ENCODE results near the gene ABHD12. TPM values are rescaled to one million over a fixed set of nuclear protein-coding genes. Genes with fewer than 3 reads are reported as not detected.
"Not testable (repeated sequence)": the region's sequence is repeated elsewhere in the genome, so short reads cannot be mapped to it uniquely, and the experiment has no call there.

ABHD12 gene
- total RNA-seq, 1 experiment from 2014 or later: 33.2 TPM

- peaks cover 5% of the 10 kb centered on the region; the same call in 1 of the 2 replicates for H3K36me3 ChIP-seq
- H3K4me1 ChIP-seq: no peaks in the 10 kb centered on the region
- no peak overlapping the region for H3K4me3 ChIP-seq
- no peaks in the 10 kb centered on the region for H3K27me3 ChIP-seq
- H3K27ac ChIP-seq: no peak overlapping the region
- no peak for DNase-seq
- no peaks in the 10 kb centered on the region for H3K9me3 ChIP-seq (replicated peaks)
Measured at GRCh38 chr20:25353747-25354705, 36.6 kb downstream of the ABHD12 start.

- no peaks in the 10 kb centered on the region for H3K4me1 ChIP-seq
- no peak for DNase-seq
Measured at GRCh38 chr20:25353353-25353746, 37.3 kb downstream of the ABHD12 start.

GRCh38 chr20:25352746-25353145 lies 37.9 kb downstream of the ABHD12 start:
- no peak overlapping the region for H3K4me3 ChIP-seq
- H3K9me3 ChIP-seq (replicated peaks): no peaks in the 10 kb centered on the region
- DNase-seq: no peak
- H3K36me3 ChIP-seq: peaks cover 5% of the 10 kb centered on the region; the same call in 1 of the 2 replicates
- no peak overlapping the region for H3K27ac ChIP-seq
- H3K27me3 ChIP-seq: no peaks in the 10 kb centered on the region
- no peaks in the 10 kb centered on the region for H3K4me1 ChIP-seq

More at GRCh38 chr20:25353353-25353746, 37.3 kb downstream of the ABHD12 start:
- H3K27ac ChIP-seq: no peak overlapping the region
- H3K27me3 ChIP-seq: no peaks in the 10 kb centered on the region
- no peak overlapping the region for H3K4me3 ChIP-seq
- no peaks in the 10 kb centered on the region for H3K9me3 ChIP-seq (replicated peaks)
- H3K36me3 ChIP-seq: peaks cover 5% of the 10 kb centered on the region; the same call in 1 of the 2 replicates

- no peaks in the 10 kb centered on the region for H3K27me3 ChIP-seq
- no peaks in the 10 kb centered on the region for H3K4me1 ChIP-seq
- 0 out of 2 replicates have a peak, but pooled peaks cover 5% of the 10 kb centered on the region for H3K36me3 ChIP-seq
- no peak overlapping the region for H3K27ac ChIP-seq
- H3K9me3 ChIP-seq (replicated peaks): no peaks in the 10 kb centered on the region
- H3K4me3 ChIP-seq: no peak overlapping the region
- no peak for DNase-seq
Measured at GRCh38 chr20:25351024-25351360, 39.6 kb downstream of the ABHD12 start.

- H3K9me3 ChIP-seq (replicated peaks): no peaks in the 10 kb centered on the region
- peaks cover 2% of the 10 kb centered on the region; the same call in 1 of the 2 replicates for H3K36me3 ChIP-seq
- no peaks in the 10 kb centered on the region for H3K27me3 ChIP-seq
- H3K27ac ChIP-seq: no peak overlapping the region
- H3K4me1 ChIP-seq: no peaks in the 10 kb centered on the region
- no peak overlapping the region for H3K4me3 ChIP-seq
- no peak for DNase-seq
Measured at GRCh38 chr20:25346349-25346748, 44.3 kb downstream of the ABHD12 start.

- H3K4me1 ChIP-seq: no peaks in the 10 kb centered on the region
- H3K4me3 ChIP-seq: no peak overlapping the region
- H3K27ac ChIP-seq: no peak overlapping the region
- no peak for DNase-seq
- no peaks in the 10 kb centered on the region for H3K27me3 ChIP-seq
- peaks cover 2% of the 10 kb centered on the region; the same call in 1 of the 2 replicates for H3K36me3 ChIP-seq
- H3K9me3 ChIP-seq (replicated peaks): no peaks in the 10 kb centered on the region
Measured at GRCh38 chr20:25345721-25346120, 44.9 kb downstream of the ABHD12 start.

- peaks cover 2% of the 10 kb centered on the region; the same call in 1 of the 2 replicates for H3K36me3 ChIP-seq
- no peak for DNase-seq
- H3K9me3 ChIP-seq (replicated peaks): no peaks in the 10 kb centered on the region
- H3K27ac ChIP-seq: no peak overlapping the region
- no peak overlapping the region for H3K4me3 ChIP-seq
- H3K27me3 ChIP-seq: no peaks in the 10 kb centered on the region
- H3K4me1 ChIP-seq: no peaks in the 10 kb centered on the region
Measured at GRCh38 chr20:25344634-25345033, 46.0 kb downstream of the ABHD12 start.

GRCh38 chr20:25341716-25342680 lies 48.6 kb downstream of the ABHD12 start:
- H3K27ac ChIP-seq: no peak overlapping the region
- no peak for DNase-seq
- peaks cover 5% of the 10 kb centered on the region for H3K36me3 ChIP-seq
- H3K4me1 ChIP-seq: no peaks in the 10 kb centered on the region
- H3K9me3 ChIP-seq (replicated peaks): no peaks in the 10 kb centered on the region
- H3K27me3 ChIP-seq: no peaks in the 10 kb centered on the region
- H3K4me3 ChIP-seq: no peak overlapping the region

- Histone ChIP-seq H3K9me3 (replicated peaks) (no peaks in the 10 kb centered on the region), H3K4me1 (no peaks in the 10 kb centered on the region), H3K27ac (no peak overlapping the region), H3K36me3 (peaks cover 5% of the 10 kb centered on the region), H3K4me3 (no peak overlapping the region), H3K27me3 (no peaks in the 10 kb centered on the region)
- DNase-seq: no peak
Measured at GRCh38 chr20:25340380-25340779, 50.3 kb downstream of the ABHD12 start.

- H3K36me3 ChIP-seq: peaks cover 5% of the 10 kb centered on the region
- no peak overlapping the region for H3K27ac ChIP-seq
- no peak for DNase-seq
- no peak overlapping the region for H3K4me3 ChIP-seq
- H3K27me3 ChIP-seq: no peaks in the 10 kb centered on the region
- H3K9me3 ChIP-seq (replicated peaks): 0 out of 2 replicates have a peak, but pooled peaks cover 3% of the 10 kb centered on the region
- no peaks in the 10 kb centered on the region for H3K4me1 ChIP-seq
Measured at GRCh38 chr20:25339608-25340007, 51.0 kb downstream of the ABHD12 start.

GRCh38 chr20:25338112-25339023 lies 52.3 kb downstream of the ABHD12 start:
- H3K27me3 ChIP-seq: no peaks in the 10 kb centered on the region
- 0 out of 2 replicates have a peak, but pooled peaks cover 3% of the 10 kb centered on the region for H3K9me3 ChIP-seq (replicated peaks)
- H3K4me3 ChIP-seq: no peak overlapping the region
- H3K27ac ChIP-seq: no peak overlapping the region
- no peaks in the 10 kb centered on the region for H3K4me1 ChIP-seq
- peaks cover 5% of the 10 kb centered on the region for H3K36me3 ChIP-seq
- DNase-seq: no peak

- Histone ChIP-seq H3K36me3 (peaks cover 5% of the 10 kb centered on the region), H3K4me1 (no peaks in the 10 kb centered on the region), H3K4me3 (no peak overlapping the region), H3K27ac (no peak overlapping the region), H3K9me3 (replicated peaks) (0 out of 2 replicates have a peak, but pooled peaks cover 3% of the 10 kb centered on the region), H3K27me3 (no peaks in the 10 kb centered on the region)
- DNase-seq: peak in 1 of 2 experiments; percentile 26
Measured at GRCh38 chr20:25336561-25337422, 53.8 kb downstream of the ABHD12 start.

GRCh38 chr20:25334972-25335371 lies 55.7 kb downstream of the ABHD12 start:
- H3K9me3 ChIP-seq (replicated peaks); H3K4me3 ChIP-seq; H3K4me1 ChIP-seq; H3K27ac ChIP-seq; H3K27me3 ChIP-seq; DNase-seq; H3K36me3 ChIP-seq: not testable (repeated sequence)

Measured in SJCRH30 (cell line).